ENCODE data around the gene CERS1.
A peak's percentile ranks its signal among the peaks of the same experiment; 100 is the strongest.

Gene CERS1

GRCh38 chr19:18855647-18856384 is 40.1 kb downstream of the CERS1 start:
- DNase-seq = no peak

GRCh38 chr19:18854982-18855381 is 41.0 kb downstream of the CERS1 start:
- no peak for DNase-seq

GRCh38 chr19:18853755-18854427 is 42.1 kb downstream of the CERS1 start:
- DNase-seq = no peak

GRCh38 chr19:18852648-18853047 is 43.3 kb downstream of the CERS1 start:
- no peak for DNase-seq

GRCh38 chr19:18851673-18852325 is 44.2 kb downstream of the CERS1 start:
- no peak for DNase-seq

- DNase-seq = no peak
Measured at GRCh38 chr19:18850471-18851375, 45.2 kb downstream of the CERS1 start.

GRCh38 chr19:18849838-18850400 is 46.0 kb downstream of the CERS1 start:
- DNase-seq = no peak

GRCh38 chr19:18848878-18849661 is 46.9 kb downstream of the CERS1 start:
- no peak for DNase-seq

- no peak for DNase-seq
Measured at GRCh38 chr19:18847549-18848463, 48.2 kb downstream of the CERS1 start.

GRCh38 chr19:18846862-18847548 is 49.0 kb downstream of the CERS1 start:
- peak; percentile 45 for DNase-seq

GRCh38 chr19:18845961-18846360 is 50.0 kb downstream of the CERS1 start:
- no peak for DNase-seq

GRCh38 chr19:18844806-18845329 is 51.1 kb downstream of the CERS1 start:
- DNase-seq = no peak

- no peak for DNase-seq
Measured at GRCh38 chr19:18843960-18844359, 52.0 kb downstream of the CERS1 start.

GRCh38 chr19:18842166-18842565 is 53.8 kb downstream of the CERS1 start:
- DNase-seq = no peak

- DNase-seq = no peak
Measured at GRCh38 chr19:18841400-18841799, 54.6 kb downstream of the CERS1 start.

- no peak for DNase-seq
Measured at GRCh38 chr19:18840288-18841267, 55.4 kb downstream of the CERS1 start.

- no peak for DNase-seq
Measured at GRCh38 chr19:18839465-18840287, 56.3 kb downstream of the CERS1 start.

- no peak for DNase-seq
Measured at GRCh38 chr19:18834644-18834984, 61.3 kb downstream of the CERS1 start.

Measured in NCI-H226 (cell line).